AG04450 (cell line): ENCODE measurements around the gene RNF169. TPM values are rescaled to one million over a fixed set of nuclear protein-coding genes. Genes with fewer than 3 reads are reported as not detected.

ENCODE experiments used
- CTCF ChIA-PET: fragments of 300-600, 350-600 bp; formaldehyde crosslinking; extraction: SDS; loops from one replicate; lab custom pipeline; 2022; ENCODE audit warnings: antibody characterized with exemption, inconsistent platforms; lab: Charles Lee
- POLR2A ChIA-PET: fragments of 350-600 bp; formaldehyde crosslinking; extraction: SDS; loops from one replicate; lab custom pipeline; 2021; ENCODE audit warnings: antibody characterized with exemption, inconsistent platforms; lab: Yijun Ruan, JAX
- DNase-seq: peaks from one replicate; pipeline ENCODE4 v3.0.0-alpha.2; 2011; ENCODE audit warnings: low read depth, low spot score
- H3K27ac ChIP-seq: one replicate; pipeline ENCODE4 v1.5.1; 2012; ENCODE audit warnings: low read depth, low read length, control low read depth
- H3K27me3 ChIP-seq: one replicate; pipeline ENCODE4 v1.6.0; 2012; ENCODE audit warnings: low read length; ENCODE audit not compliant: control insufficient read depth, insufficient read depth
- H3K4me3 ChIP-seq: 2 replicates; pipeline ENCODE4 v1.5.1; 2011; ENCODE audit warnings: mild to moderate bottlenecking, low read depth, low read length, control low read depth
- H3K9me3 ChIP-seq: 2 replicates; pipeline ENCODE4 v1.5.1; 2012; ENCODE audit warnings: low read length; ENCODE audit not compliant: control insufficient read depth, insufficient read depth
- polyA plus RNA-seq: library from polyadenylated mRNA; depleted of rRNA; stranded (reverse); fragments of >200 nt; gene quantifications from 2 replicates; pipeline ENCODE4 v1.2.3, GENCODE V29; 2011
- TF ChIP-seq, protein P1 (sequence below): IDR thresholded peaks from 2 replicates; pipeline ENCODE4 v1.5.1; 2011; ENCODE audit warnings: low read depth, low read length, control low read depth, inconsistent platforms

The RNF169 gene
- polyA plus RNA-seq, 1 experiment = 12.3 TPM

GRCh38 chr11:74806267-74806666 is 57.6 kb downstream of the RNF169 start:
- Histone ChIP-seq H3K27me3 (no peaks in the 10 kb centered on the region), H3K4me3 (no peak overlapping the region), H3K27ac (no peak overlapping the region), H3K9me3 (no peaks in the 10 kb centered on the region)
- TF ChIP-seq, protein P1, sequence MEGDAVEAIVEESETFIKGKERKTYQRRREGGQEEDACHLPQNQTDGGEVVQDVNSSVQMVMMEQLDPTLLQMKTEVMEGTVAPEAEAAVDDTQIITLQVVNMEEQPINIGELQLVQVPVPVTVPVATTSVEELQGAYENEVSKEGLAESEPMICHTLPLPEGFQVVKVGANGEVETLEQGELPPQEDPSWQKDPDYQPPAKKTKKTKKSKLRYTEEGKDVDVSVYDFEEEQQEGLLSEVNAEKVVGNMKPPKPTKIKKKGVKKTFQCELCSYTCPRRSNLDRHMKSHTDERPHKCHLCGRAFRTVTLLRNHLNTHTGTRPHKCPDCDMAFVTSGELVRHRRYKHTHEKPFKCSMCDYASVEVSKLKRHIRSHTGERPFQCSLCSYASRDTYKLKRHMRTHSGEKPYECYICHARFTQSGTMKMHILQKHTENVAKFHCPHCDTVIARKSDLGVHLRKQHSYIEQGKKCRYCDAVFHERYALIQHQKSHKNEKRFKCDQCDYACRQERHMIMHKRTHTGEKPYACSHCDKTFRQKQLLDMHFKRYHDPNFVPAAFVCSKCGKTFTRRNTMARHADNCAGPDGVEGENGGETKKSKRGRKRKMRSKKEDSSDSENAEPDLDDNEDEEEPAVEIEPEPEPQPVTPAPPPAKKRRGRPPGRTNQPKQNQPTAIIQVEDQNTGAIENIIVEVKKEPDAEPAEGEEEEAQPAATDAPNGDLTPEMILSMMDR = no peak
- ChIA-PET POLR2A (no interaction called here), CTCF (no interaction called here)
- DNase-seq = no peak

DNA sequence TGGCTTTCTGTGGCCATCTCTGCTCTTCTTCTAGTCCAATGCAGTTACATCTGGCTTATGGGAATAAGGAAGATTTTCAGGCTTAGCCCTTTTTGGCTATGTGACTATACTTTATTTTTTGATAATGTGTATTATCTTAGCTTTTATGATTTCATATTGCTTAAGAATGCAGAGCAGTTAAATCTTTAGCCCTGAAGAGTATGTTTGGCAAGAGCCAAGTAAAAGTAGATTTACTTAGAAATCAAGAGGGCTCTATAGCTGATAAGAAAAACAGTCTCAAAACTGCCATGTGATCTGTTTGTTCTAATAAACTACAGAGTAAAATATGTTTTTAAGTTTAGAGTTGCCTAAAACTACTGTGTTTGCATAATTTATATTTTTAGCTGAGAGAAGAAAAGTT is 61.2 kb downstream of the RNF169 start:
- TF ChIP-seq, protein P1 = no peak
- Histone ChIP-seq H3K4me3 (no peak overlapping the region), H3K27ac (no peak overlapping the region), H3K9me3 (no peaks in the 10 kb centered on the region), H3K27me3 (no peaks in the 10 kb centered on the region)
- DNase-seq = no peak
- CTCF ChIA-PET = interaction anchor here (0.7 to 1.4 kb wide), 3 partner anchors 11 to 357 kb away, joined by 3 read pairs; no protein-coding TSS in a partner anchor
- POLR2A ChIA-PET = no interaction called here

DNA sequence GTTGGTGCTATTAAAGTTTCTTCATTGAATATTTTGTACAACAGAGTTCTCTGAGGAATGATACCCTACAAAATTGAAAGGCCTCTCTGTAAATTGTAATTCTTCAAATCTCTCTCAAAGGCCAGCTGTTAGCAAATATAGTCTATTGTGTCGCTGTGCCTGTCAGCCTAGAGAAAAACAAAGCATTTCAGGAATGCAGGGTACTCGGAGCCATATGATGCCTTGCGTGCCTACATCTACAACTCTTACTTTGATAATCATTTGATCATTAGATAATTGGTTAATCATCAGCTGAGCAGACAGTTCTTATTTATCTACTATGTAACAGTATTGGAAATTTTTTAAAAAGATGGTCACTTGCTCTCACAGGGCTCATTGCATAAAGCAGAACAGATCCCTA is 67.3 kb downstream of the RNF169 start:
- no peaks in the 10 kb centered on the region for H3K27me3 ChIP-seq
- DNase-seq = no peak
- no peak overlapping the region for H3K4me3 ChIP-seq
- H3K27ac ChIP-seq = no peak overlapping the region
- TF ChIP-seq, protein P1 = no peak
- no peaks in the 10 kb centered on the region for H3K9me3 ChIP-seq
- ChIA-PET POLR2A (interaction anchor here (0.7 kb wide), 1 partner anchor 13 kb away, joined by 4 read pairs; no protein-coding TSS in a partner anchor), CTCF (no interaction called here)

DNA sequence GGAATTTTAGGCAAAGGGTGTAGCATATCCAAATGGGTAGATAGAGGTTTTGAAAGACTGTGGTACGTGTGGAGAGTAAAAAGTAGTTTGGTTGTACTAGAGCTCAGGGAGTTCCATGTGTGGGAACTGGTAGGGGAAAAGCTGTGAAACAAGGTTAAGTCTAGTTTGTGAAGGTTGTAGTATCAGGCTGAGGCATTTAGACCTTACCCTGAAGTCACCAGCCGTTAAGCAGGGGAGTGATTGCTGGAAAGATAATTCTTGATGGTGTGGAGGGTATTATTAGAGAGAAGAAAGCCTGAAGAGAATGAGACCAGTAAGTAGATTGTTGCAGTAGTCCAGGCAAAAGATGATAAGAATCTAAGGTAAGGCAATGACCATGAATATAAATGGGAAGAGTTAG is 68.0 kb downstream of the RNF169 start:
- TF ChIP-seq, protein P1 = no peak
- ChIA-PET CTCF (no interaction called here), POLR2A (no interaction called here)
- Histone ChIP-seq H3K27me3 (no peaks in the 10 kb centered on the region), H3K9me3 (no peaks in the 10 kb centered on the region), H3K27ac (no peak overlapping the region), H3K4me3 (no peak overlapping the region)
- no peak for DNase-seq

DNA sequence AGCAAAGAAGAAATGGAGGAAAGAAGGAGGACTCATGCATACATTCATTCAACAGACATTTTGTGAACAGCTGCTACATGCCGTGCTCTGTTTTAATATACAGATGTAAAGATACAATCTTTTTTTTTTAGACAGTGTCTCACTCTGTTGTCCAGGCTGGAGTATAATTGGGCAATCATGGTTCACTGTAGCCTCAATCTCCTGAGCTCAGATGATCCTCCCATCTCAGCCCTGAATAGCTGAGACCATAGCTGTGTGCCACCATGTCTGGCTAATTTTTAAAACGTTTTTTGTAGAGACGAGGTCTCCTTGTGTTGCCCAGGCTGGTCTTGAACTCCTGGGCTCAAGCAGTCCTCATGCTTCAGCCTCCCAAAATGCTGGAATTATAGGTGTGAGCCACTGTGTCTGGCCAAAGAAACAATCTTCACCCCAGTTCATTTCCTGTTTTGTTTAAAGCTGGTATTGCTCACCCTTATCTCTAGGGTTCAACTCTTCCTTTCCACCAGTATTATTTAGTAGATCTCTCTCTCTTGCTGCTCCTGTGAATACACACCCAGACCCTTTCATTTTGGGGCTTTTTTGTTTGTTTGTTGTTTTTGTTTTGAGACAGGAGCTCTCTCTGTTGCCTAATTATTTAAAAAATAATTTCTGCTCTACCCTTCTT is 69.8 kb downstream of the RNF169 start:
- Histone ChIP-seq H3K9me3 (no peaks in the 10 kb centered on the region), H3K4me3 (no peak overlapping the region), H3K27me3 (no peaks in the 10 kb centered on the region), H3K27ac (no peak overlapping the region)
- TF ChIP-seq, protein P1 = no peak
- POLR2A ChIA-PET = no interaction called here
- CTCF ChIA-PET = no interaction called here
- DNase-seq = no peak
